Measurements from ENCODE around the gene POLR2L. TPM values are rescaled to one million over a fixed set of nuclear protein-coding genes. Genes with fewer than 3 reads are reported as not detected.

Gene POLR2L
- total RNA-seq, 1 experiment from 2014 or later = 99.7 TPM

DNA sequence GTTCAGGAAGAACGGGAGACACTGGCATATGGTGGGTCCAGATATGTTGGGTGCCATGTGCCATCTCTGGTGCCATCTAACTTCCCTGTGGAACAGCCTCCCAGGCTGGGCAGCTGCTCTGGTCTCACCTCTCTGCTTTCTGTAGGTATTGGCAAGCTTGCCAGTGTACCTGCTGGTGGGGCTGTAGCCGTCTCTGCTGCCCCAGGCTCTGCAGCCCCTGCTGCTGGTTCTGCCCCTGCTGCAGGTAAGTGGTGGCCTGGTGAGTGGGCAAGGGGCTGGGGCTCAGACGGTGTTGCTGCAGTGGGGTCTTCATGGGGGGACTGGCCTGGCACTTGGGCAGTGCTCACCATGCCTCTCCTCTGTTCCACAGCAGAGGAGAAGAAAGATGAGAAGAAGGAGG lies 29.9 kb downstream of the POLR2L start:
- TF ChIP-seq EZH2 (IDR thresholded peaks at IDR 0.05; ENCODE audit: low read depth) = no peak
- TF ChIP-seq, protein P1, sequence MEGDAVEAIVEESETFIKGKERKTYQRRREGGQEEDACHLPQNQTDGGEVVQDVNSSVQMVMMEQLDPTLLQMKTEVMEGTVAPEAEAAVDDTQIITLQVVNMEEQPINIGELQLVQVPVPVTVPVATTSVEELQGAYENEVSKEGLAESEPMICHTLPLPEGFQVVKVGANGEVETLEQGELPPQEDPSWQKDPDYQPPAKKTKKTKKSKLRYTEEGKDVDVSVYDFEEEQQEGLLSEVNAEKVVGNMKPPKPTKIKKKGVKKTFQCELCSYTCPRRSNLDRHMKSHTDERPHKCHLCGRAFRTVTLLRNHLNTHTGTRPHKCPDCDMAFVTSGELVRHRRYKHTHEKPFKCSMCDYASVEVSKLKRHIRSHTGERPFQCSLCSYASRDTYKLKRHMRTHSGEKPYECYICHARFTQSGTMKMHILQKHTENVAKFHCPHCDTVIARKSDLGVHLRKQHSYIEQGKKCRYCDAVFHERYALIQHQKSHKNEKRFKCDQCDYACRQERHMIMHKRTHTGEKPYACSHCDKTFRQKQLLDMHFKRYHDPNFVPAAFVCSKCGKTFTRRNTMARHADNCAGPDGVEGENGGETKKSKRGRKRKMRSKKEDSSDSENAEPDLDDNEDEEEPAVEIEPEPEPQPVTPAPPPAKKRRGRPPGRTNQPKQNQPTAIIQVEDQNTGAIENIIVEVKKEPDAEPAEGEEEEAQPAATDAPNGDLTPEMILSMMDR (conservative IDR thresholded peaks at IDR 0.05) = no peak
- Histone ChIP-seq H3K4me2 (no peak overlapping the region), H3K4me3 (no peak overlapping the region), H2AFZ (no peak overlapping the region), H4K20me1 (ENCODE audit: insufficient read depth) (peaks cover 12% of the 10 kb centered on the region), H3K36me3 (ENCODE audit: low read depth) (peaks cover 13% of the 10 kb centered on the region), H3K9me3 (ENCODE audit: insufficient read depth, low read depth) (no peaks in the 10 kb centered on the region), H3K27me3 (ENCODE audit: insufficient read depth, low read depth) (no peaks in the 10 kb centered on the region), H3K4me1 (replicated peaks; ENCODE audit: insufficient read depth) (peaks cover 9% of the 10 kb centered on the region; the same call in 1 of the 2 replicates), H3F3A (ENCODE audit: insufficient read depth, low read depth) (peaks cover 42% of the 10 kb centered on the region; the same call in 1 of the 2 replicates), H3K79me2 (ENCODE audit: low read depth) (peaks cover 41% of the 10 kb centered on the region), H3K9me2 (ENCODE audit: insufficient read depth) (no peaks in the 10 kb centered on the region), H3K27ac (no peak overlapping the region)
- BruUV-seq (replicated peaks) = no TSS peak
- no peak for DNase-seq
- intact Hi-C loops (cut with micrococcal nuclease; ENCODE audit: unreplicated experiment) = no loop called here
- ChIA-PET CTCF (interaction anchor here (0.6 kb wide), 1 partner anchor 10 kb away, joined by 3 read pairs; no protein-coding TSS in a partner anchor), POLR2A (ENCODE audit: unreplicated experiment) (interaction anchor here (0.7 kb wide), 1 partner anchor 22 kb away, joined by 5 read pairs; no protein-coding TSS in a partner anchor)

DNA sequence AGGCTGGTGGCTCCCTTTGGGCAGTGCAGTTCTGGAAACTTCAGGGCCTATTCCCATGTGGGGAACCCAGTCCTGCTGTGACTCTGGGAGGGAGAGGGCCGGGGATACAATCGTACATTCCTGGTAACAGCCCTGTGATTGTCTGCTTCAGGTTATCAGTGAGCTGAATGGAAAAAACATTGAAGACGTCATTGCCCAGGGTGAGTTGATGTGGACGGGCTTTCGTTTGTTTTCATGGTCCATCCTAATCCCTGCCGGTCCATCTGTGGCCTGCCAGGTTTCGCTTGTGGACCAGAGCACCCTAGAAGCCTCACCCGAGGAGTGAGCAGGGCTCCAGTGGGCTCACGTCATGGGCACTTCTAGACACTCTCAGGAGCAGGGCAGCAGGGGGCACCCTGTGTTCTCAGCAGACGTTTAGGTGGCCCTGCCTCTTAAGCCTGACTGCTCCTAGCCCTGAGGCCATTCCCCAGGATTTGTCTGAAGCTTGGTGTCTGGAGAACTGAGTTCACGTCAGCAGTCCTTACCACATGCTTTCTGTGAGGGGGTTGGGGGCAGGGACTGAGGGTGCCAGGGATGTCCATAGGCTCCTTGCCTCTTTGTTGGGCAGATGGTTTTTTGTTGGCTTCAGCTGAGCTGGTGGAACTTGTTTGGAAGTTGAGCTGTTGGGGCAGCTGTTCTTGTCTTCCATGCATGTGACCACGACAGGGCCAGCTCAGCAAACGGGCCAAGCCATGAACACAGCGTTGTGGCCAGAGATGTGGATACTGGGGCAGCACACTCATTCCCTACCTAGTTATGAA lies 30.7 kb downstream of the POLR2L start:
- peaks cover 41% of the 10 kb centered on the region for H3K79me2 ChIP-seq (ENCODE audit: low read depth)
- peaks cover 38% of the 10 kb centered on the region; the same call in 1 of the 2 replicates for H3F3A ChIP-seq (ENCODE audit: insufficient read depth, low read depth)
- no peaks in the 10 kb centered on the region for H3K9me2 ChIP-seq (ENCODE audit: insufficient read depth)
- no TSS peak for BruUV-seq (replicated peaks)
- ChIA-PET CTCF (no interaction called here), POLR2A (ENCODE audit: unreplicated experiment) (interaction anchor here (0.7 kb wide), 1 partner anchor 23 kb away, joined by 5 read pairs; no protein-coding TSS in a partner anchor)
- H3K27ac ChIP-seq = no peak overlapping the region; the same call in 1 of the 2 replicates
- no peaks in the 10 kb centered on the region for H3K27me3 ChIP-seq (ENCODE audit: insufficient read depth, low read depth)
- DNase-seq = peak in 1 of 2 experiments; percentile 24
- intact Hi-C loops (cut with micrococcal nuclease; ENCODE audit: unreplicated experiment) = no loop called here
- no peaks in the 10 kb centered on the region for H3K9me3 ChIP-seq (ENCODE audit: insufficient read depth, low read depth)
- no peak overlapping the region for H2AFZ ChIP-seq
- peaks cover 9% of the 10 kb centered on the region; the same call in 1 of the 2 replicates for H3K4me1 ChIP-seq (replicated peaks; ENCODE audit: insufficient read depth)
- peaks cover 13% of the 10 kb centered on the region for H3K36me3 ChIP-seq (ENCODE audit: low read depth)
- no peak for TF ChIP-seq EZH2 (IDR thresholded peaks at IDR 0.05; ENCODE audit: low read depth)
- TF ChIP-seq, protein P1 (conservative IDR thresholded peaks at IDR 0.05) = no peak
- H3K4me3 ChIP-seq = peak overlapping the region; percentile 85; the same call in 1 of the 2 replicates
- peaks cover 12% of the 10 kb centered on the region for H4K20me1 ChIP-seq (ENCODE audit: insufficient read depth)
- H3K4me2 ChIP-seq = peak overlapping the region; percentile 86

DNA sequence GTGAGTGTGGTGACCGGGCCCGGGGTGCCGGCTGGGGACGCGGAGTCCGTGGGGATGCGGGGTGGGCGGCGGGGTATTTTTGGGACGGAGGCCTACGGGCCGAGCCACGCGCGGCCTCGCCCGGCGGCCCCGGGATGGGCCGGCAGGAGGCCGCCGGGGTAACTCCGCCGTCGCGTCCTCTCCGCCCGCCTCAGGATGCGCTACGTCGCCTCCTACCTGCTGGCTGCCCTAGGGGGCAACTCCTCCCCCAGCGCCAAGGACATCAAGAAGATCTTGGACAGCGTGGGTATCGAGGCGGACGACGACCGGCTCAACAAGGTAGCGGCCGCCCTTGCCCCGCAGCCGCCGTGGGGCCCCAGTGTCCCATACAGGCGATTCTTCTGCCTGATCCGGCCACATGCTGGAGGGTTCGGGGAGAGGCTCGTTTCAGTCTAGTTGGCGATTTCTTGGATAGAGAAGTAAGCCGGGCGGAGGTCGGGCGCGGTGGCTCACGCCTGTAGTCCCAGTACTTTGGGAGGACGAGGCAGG lies 32.2 kb downstream of the POLR2L start:
- no peaks in the 10 kb centered on the region for H3K27me3 ChIP-seq (ENCODE audit: insufficient read depth, low read depth)
- H3K36me3 ChIP-seq (ENCODE audit: low read depth) = peaks cover 13% of the 10 kb centered on the region
- H3K4me1 ChIP-seq (replicated peaks; ENCODE audit: insufficient read depth) = peaks cover 9% of the 10 kb centered on the region; the same call in 1 of the 2 replicates
- ChIA-PET CTCF (no interaction called here), POLR2A (ENCODE audit: unreplicated experiment) (interaction anchor here (0.7 kb wide), 1 partner anchor 84 kb away, joined by 3 read pairs; no protein-coding TSS in a partner anchor)
- BruUV-seq (replicated peaks) = no TSS peak
- H3K9me3 ChIP-seq (ENCODE audit: insufficient read depth, low read depth) = no peaks in the 10 kb centered on the region
- H3F3A ChIP-seq (ENCODE audit: insufficient read depth, low read depth) = peaks cover 38% of the 10 kb centered on the region; the same call in 1 of the 2 replicates
- H3K79me2 ChIP-seq (ENCODE audit: low read depth) = peaks cover 41% of the 10 kb centered on the region
- peak overlapping the region; percentile 86 for H3K4me2 ChIP-seq
- intact Hi-C loops (cut with micrococcal nuclease; ENCODE audit: unreplicated experiment) = no loop called here
- TF ChIP-seq EZH2 (IDR thresholded peaks at IDR 0.05; ENCODE audit: low read depth) = no peak
- TF ChIP-seq, protein P1 (conservative IDR thresholded peaks at IDR 0.05) = no peak
- peak overlapping the region; percentile 85 for H3K4me3 ChIP-seq
- H4K20me1 ChIP-seq (ENCODE audit: insufficient read depth) = peaks cover 12% of the 10 kb centered on the region
- peak in 1 of 2 experiments; percentile 28 for DNase-seq
- H3K9me2 ChIP-seq (ENCODE audit: insufficient read depth) = no peaks in the 10 kb centered on the region
- H3K27ac ChIP-seq = peak overlapping the region; percentile 89
- no peak overlapping the region for H2AFZ ChIP-seq

Data from PC-9 (cell line).